Hematopoietic multipotent progenitor cell treated with erythropoietin and hydrocortisone succinate and interleukin-3 and kit ligand, for 17 days (in vitro differentiated cells): ENCODE data around the gene SESN1.

Experiments
- DNase-seq: peaks from one replicate; pipeline ENCODE4 v3.0.0-alpha.2; 2015; ENCODE audit warnings: low spot score

Gene SESN1

GRCh38 chr6:108959972-108960582, 134.6 kb downstream of the SESN1 start:
- DNase-seq = no peak

- no peak for DNase-seq
These were observed 135.5 kb downstream of the SESN1 start for GRCh38 chr6:108958900-108959770.

GRCh38 chr6:108957221-108957620, 137.4 kb downstream of the SESN1 start:
- DNase-seq = no peak

- DNase-seq = no peak
These were observed 139.2 kb downstream of the SESN1 start for GRCh38 chr6:108955329-108955949.

- no peak for DNase-seq
These were observed 141.0 kb downstream of the SESN1 start for GRCh38 chr6:108953681-108954080.

GRCh38 chr6:108952776-108953486, 141.7 kb downstream of the SESN1 start:
- DNase-seq = no peak

- no peak for DNase-seq
These were observed 143.2 kb downstream of the SESN1 start for GRCh38 chr6:108951351-108951953.

- DNase-seq = no peak
These were observed 146.4 kb downstream of the SESN1 start for GRCh38 chr6:108948181-108948661.

- DNase-seq = no peak
These were observed 147.4 kb downstream of the SESN1 start for GRCh38 chr6:108947114-108947854.

- no peak for DNase-seq
These were observed 148.0 kb downstream of the SESN1 start for GRCh38 chr6:108946695-108947094.

- DNase-seq = no peak
These were observed 148.9 kb downstream of the SESN1 start for GRCh38 chr6:108945681-108946159.

- no peak for DNase-seq
These were observed 149.7 kb downstream of the SESN1 start for GRCh38 chr6:108944707-108945680.

- DNase-seq = no peak
These were observed 150.6 kb downstream of the SESN1 start for GRCh38 chr6:108944071-108944470.

GRCh38 chr6:108942556-108943492, 151.8 kb downstream of the SESN1 start:
- no peak for DNase-seq

- DNase-seq = no peak
These were observed 152.8 kb downstream of the SESN1 start for GRCh38 chr6:108941859-108942258.

- no peak for DNase-seq
These were observed 153.4 kb downstream of the SESN1 start for GRCh38 chr6:108941281-108941680.

- no peak for DNase-seq
These were observed 153.9 kb downstream of the SESN1 start for GRCh38 chr6:108940741-108941140.

GRCh38 chr6:108937170-108937569, 157.5 kb downstream of the SESN1 start:
- DNase-seq = no peak
